ENCODE measurements around the gene COPS8. TPM values are rescaled to one million over a fixed set of nuclear protein-coding genes. Genes with fewer than 3 reads are reported as not detected.
A peak's percentile ranks its signal among the peaks of the same experiment; 100 is the strongest.

Gene COPS8
- total RNA-seq, 1 experiment from 2014 or later = 51.0 TPM

GRCh38 chr2:237061356-237061755 is 24.3 kb upstream of the COPS8 start (continued):
- TF ChIP-seq ZNF219 (CRISPR knock-in tag; IDR thresholded peaks at IDR 0.05; ENCODE audit: borderline replicate concordance) (no peak), JAZF1 (CRISPR knock-in tag; IDR thresholded peaks at IDR 0.05) (no peak)
- TF ChIP-seq, protein P1, sequence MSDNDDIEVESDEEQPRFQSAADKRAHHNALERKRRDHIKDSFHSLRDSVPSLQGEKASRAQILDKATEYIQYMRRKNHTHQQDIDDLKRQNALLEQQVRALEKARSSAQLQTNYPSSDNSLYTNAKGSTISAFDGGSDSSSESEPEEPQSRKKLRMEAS (CRISPR knock-in tag; IDR thresholded peaks at IDR 0.05) = no peak

DNA sequence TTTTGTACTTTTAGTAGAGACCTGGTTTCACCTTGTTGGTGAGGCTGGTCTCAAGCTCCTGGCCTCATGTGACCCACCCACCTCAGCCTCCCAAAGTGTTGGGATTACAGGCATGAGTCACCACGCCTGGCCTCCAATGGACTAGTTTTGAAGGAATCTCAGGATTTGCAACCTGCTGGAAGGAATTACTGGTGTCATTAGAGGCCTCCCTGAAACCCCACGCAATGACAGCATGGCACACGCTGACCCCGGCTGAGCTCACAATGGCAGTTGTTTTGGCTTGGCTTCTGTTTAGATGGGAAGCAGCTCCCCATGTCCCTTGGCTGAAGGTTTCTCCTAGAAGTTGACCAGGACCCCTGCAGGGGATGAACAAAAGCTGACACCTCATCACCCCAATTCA is 23.1 kb upstream of the COPS8 start:
- H3K9me3 Mint-ChIP-seq = peaks cover 6% of the 10 kb centered on the region
- POLR2A ChIA-PET = no interaction called here
- CTCF ChIA-PET = interaction anchor here (1.6 to 3.0 kb wide), 3 partner anchors 22 to 719 kb away, joined by 5 to 19 read pairs (median 11); no protein-coding TSS in a partner anchor

GRCh38 chr2:237064203-237065070 is 21.3 kb upstream of the COPS8 start:
- ChIA-PET CTCF (no interaction called here), POLR2A (interaction anchor here (1.1 kb wide), 1 partner anchor 1126 kb away, joined by 5 read pairs; no protein-coding TSS in a partner anchor)
- TF ChIP-seq USF2 (CRISPR knock-in tag; IDR thresholded peaks at IDR 0.05) (peak; percentile 76), GABPB1 (CRISPR knock-in tag; IDR thresholded peaks at IDR 0.05) (no peak)
- TF ChIP-seq, protein P2, sequence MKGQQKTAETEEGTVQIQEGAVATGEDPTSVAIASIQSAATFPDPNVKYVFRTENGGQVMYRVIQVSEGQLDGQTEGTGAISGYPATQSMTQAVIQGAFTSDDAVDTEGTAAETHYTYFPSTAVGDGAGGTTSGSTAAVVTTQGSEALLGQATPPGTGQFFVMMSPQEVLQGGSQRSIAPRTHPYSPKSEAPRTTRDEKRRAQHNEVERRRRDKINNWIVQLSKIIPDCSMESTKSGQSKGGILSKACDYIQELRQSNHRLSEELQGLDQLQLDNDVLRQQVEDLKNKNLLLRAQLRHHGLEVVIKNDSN (CRISPR knock-in tag; IDR thresholded peaks at IDR 0.05) = peak; percentile 50; the same call in 1 of the 2 replicates
- DNase-seq (ENCODE audit: low spot score) (no peak), ATAC-seq (no peak)
- H3K4me3 Mint-ChIP-seq = no peak overlapping the region
- H3K36me3 Mint-ChIP-seq = no peaks in the 10 kb centered on the region
- H3K4me1 Mint-ChIP-seq = peaks cover 7% of the 10 kb centered on the region
- H3K27me3 Mint-ChIP-seq (ENCODE audit: low read depth) = no peaks in the 10 kb centered on the region; the same call in 1 of the 2 replicates
- H3K27ac Mint-ChIP-seq = no peak overlapping the region
- peaks cover 6% of the 10 kb centered on the region for H3K9me3 Mint-ChIP-seq

More for the DNA sequence above, 23.1 kb upstream of the COPS8 start:
- H3K27me3 Mint-ChIP-seq (ENCODE audit: low read depth) = no peaks in the 10 kb centered on the region; the same call in 1 of the 2 replicates
- H3K36me3 Mint-ChIP-seq = no peaks in the 10 kb centered on the region
- H3K4me1 Mint-ChIP-seq = peaks cover 12% of the 10 kb centered on the region
- no peak overlapping the region for H3K4me3 Mint-ChIP-seq
- TF ChIP-seq, protein P3, sequence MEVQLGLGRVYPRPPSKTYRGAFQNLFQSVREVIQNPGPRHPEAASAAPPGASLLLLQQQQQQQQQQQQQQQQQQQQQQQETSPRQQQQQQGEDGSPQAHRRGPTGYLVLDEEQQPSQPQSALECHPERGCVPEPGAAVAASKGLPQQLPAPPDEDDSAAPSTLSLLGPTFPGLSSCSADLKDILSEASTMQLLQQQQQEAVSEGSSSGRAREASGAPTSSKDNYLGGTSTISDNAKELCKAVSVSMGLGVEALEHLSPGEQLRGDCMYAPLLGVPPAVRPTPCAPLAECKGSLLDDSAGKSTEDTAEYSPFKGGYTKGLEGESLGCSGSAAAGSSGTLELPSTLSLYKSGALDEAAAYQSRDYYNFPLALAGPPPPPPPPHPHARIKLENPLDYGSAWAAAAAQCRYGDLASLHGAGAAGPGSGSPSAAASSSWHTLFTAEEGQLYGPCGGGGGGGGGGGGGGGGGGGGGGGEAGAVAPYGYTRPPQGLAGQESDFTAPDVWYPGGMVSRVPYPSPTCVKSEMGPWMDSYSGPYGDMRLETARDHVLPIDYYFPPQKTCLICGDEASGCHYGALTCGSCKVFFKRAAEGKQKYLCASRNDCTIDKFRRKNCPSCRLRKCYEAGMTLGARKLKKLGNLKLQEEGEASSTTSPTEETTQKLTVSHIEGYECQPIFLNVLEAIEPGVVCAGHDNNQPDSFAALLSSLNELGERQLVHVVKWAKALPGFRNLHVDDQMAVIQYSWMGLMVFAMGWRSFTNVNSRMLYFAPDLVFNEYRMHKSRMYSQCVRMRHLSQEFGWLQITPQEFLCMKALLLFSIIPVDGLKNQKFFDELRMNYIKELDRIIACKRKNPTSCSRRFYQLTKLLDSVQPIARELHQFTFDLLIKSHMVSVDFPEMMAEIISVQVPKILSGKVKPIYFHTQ (CRISPR knock-in tag; IDR thresholded peaks at IDR 0.05) = no peak
- TF ChIP-seq JAZF1 (CRISPR knock-in tag; IDR thresholded peaks at IDR 0.05) = no peak
- no peak for TF ChIP-seq ZNF396 (CRISPR knock-in tag; IDR thresholded peaks at IDR 0.05; ENCODE audit: borderline replicate concordance)
- TF ChIP-seq ZNF219 (CRISPR knock-in tag; IDR thresholded peaks at IDR 0.05; ENCODE audit: borderline replicate concordance) = no peak
- no peak for TF ChIP-seq ZNF121 (CRISPR knock-in tag; IDR thresholded peaks at IDR 0.05)
- no peak for TF ChIP-seq HMGA2 (CRISPR knock-in tag; IDR thresholded peaks at IDR 0.05)
- H3K27ac Mint-ChIP-seq = no peak overlapping the region
- no peak for ATAC-seq
- DNase-seq (ENCODE audit: low spot score) = no peak

DNA sequence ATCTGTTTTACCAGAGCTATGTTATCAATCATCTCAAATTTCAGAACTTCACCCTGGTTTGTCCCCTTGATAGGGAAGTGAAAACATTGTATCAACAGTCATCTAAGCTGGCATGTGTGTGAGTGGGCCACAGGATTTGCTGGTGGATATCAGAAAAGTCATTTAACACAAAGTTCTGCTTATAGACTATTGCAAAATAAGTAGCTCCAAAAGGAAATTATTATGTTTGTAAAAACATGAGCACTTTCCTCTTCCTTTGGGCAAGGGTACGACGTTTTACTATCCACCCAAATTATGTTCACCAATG is 20.7 kb upstream of the COPS8 start:
- POLR2A ChIA-PET = interaction anchor here (1.1 kb wide), 1 partner anchor 1126 kb away, joined by 5 read pairs; no protein-coding TSS in a partner anchor
- no peak for DNase-seq (ENCODE audit: low spot score)
- Mint-ChIP-seq H3K4me3 (no peak overlapping the region), H3K36me3 (no peaks in the 10 kb centered on the region), H3K4me1 (peaks cover 7% of the 10 kb centered on the region), H3K27me3 (ENCODE audit: low read depth) (no peaks in the 10 kb centered on the region; the same call in 1 of the 2 replicates), H3K27ac (no peak overlapping the region), H3K9me3 (peaks cover 6% of the 10 kb centered on the region)
- CTCF ChIA-PET = no interaction called here
- no peak for ATAC-seq
- TF ChIP-seq, protein P4, sequence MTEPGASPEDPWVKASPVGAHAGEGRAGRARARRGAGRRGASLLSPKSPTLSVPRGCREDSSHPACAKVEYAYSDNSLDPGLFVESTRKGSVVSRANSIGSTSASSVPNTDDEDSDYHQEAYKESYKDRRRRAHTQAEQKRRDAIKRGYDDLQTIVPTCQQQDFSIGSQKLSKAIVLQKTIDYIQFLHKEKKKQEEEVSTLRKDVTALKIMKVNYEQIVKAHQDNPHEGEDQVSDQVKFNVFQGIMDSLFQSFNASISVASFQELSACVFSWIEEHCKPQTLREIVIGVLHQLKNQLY (CRISPR knock-in tag; IDR thresholded peaks at IDR 0.05) = no peak
- TF ChIP-seq NR1H2 (CRISPR knock-in tag; IDR thresholded peaks at IDR 0.05) = no peak
- TF ChIP-seq TP53 (CRISPR knock-in tag; IDR thresholded peaks at IDR 0.05) = no peak
- TF ChIP-seq SMAD4 (CRISPR knock-in tag; IDR thresholded peaks at IDR 0.05) = no peak
- no peak for TF ChIP-seq ZNF281 (CRISPR knock-in tag; IDR thresholded peaks at IDR 0.05)
- TF ChIP-seq, protein P5, sequence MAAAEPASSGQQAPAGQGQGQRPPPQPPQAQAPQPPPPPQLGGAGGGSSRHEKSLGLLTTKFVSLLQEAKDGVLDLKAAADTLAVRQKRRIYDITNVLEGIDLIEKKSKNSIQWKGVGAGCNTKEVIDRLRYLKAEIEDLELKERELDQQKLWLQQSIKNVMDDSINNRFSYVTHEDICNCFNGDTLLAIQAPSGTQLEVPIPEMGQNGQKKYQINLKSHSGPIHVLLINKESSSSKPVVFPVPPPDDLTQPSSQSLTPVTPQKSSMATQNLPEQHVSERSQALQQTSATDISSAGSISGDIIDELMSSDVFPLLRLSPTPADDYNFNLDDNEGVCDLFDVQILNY (CRISPR knock-in tag; IDR thresholded peaks at IDR 0.05) = no peak
- no peak for TF ChIP-seq CREM (CRISPR knock-in tag; IDR thresholded peaks at IDR 0.05)
- no peak for TF ChIP-seq TEAD1 (CRISPR knock-in tag; IDR thresholded peaks at IDR 0.05)
- TF ChIP-seq MXD4 (CRISPR knock-in tag; IDR thresholded peaks at IDR 0.05; ENCODE audit: borderline replicate concordance) = no peak
- no peak for TF ChIP-seq SMAD3 (CRISPR knock-in tag; IDR thresholded peaks at IDR 0.05; ENCODE audit: borderline replicate concordance)
- TF ChIP-seq MYBL2 (CRISPR knock-in tag; IDR thresholded peaks at IDR 0.05) = no peak

Data from WTC11 (cell line).